Fibroblast of villous mesenchyme (primary cell): ENCODE measurements around the gene PCDHA6. TPM values are rescaled to one million over a fixed set of nuclear protein-coding genes. Genes with fewer than 3 reads are reported as not detected.
A peak's percentile ranks its signal among the peaks of the same experiment; 100 is the strongest.
"Not testable (repeated sequence)": the region's sequence is repeated elsewhere in the genome, so short reads cannot be mapped to it uniquely, and the experiment has no call there.

Source experiments
- DNase-seq: peaks from one replicate; pipeline ENCODE4 v3.0.0-alpha.2; 2010; ENCODE audit warnings: low read depth
- H3K4me3 ChIP-seq: 2 replicates; pipeline ENCODE4 v1.5.1; 2011; ENCODE audit warnings: low read depth, mild to moderate bottlenecking, low read length
- CTCF ChIP-seq: IDR thresholded peaks from 2 replicates; pipeline ENCODE4 v1.5.1; 2012; ENCODE audit warnings: low read depth, mild to moderate bottlenecking, low read length; ENCODE audit not compliant: insufficient read depth
- total RNA-seq: library from RNA; depleted of rRNA; stranded (reverse); fragments of >200 nt; gene quantifications from 2 replicates; pipeline ENCODE4 v1.2.3, GENCODE V29; 2012

PCDHA6 gene
- total RNA-seq, 1 donor = 0.43 TPM

- no peak for DNase-seq
- H3K4me3 ChIP-seq = no peak within 1 kb of the TSS
- peak; percentile 35 for TF ChIP-seq CTCF
Observed at GRCh38 chr5:140840978-140841962, 13.5 kb downstream of the PCDHA6 start, which contains the start of gene PCDHA8. Gene PCDHA8, plus strand, starts transcription at chr5:140841187. Its CDS starts 135 bp downstream, at chr5:140841322.

DNA sequence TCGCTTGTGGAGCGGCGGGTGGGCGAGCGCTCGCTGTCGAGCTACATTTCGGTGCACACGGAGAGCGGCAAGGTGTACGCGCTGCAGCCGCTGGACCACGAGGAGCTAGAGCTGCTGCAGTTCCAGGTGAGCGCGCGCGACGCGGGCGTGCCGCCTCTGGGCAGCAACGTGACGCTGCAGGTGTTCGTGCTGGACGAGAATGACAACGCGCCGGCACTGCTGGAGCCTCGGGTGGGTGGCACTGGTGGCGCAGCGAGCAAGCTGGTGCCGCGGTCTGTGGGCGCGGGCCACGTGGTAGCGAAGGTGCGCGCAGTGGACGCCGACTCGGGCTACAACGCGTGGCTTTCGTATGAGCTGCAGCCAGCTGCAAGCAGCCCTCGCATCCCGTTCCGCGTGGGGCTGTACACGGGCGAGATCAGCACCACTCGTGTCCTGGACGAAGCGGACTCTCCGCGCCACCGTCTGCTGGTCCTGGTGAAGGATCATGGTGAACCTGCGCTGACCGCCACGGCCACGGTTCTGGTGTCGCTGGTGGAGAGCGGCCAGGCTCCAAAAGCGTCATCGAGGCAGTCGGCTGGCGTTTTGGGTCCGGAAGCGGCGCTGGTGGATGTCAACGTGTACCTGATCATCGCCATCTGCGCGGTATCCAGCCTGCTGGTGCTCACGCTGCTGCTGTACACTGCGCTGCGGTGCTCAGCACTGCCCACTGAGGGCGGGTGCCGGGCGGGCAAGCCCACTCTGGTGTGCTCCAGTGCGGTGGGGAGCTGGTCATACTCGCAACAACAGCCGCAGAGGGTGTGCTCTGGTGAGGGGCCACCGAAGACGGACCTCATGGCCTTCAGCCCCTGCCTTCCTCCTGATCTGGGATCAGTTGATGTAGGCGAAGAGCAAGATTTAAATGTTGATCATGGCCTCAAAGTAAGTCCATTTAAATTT is 15.3 kb downstream of the PCDHA6 start:
- TF ChIP-seq CTCF = no peak
- DNase-seq = no peak
- H3K4me3 ChIP-seq = no peak overlapping the region

- not testable (repeated sequence) for DNase-seq, H3K4me3 ChIP-seq
Observed at GRCh38 chr5:140848139-140849102, 20.7 kb downstream of the PCDHA6 start, which contains the start of gene PCDHA9. Gene PCDHA9, plus strand, starts transcription at chr5:140848382. Its CDS starts 114 bp downstream, at chr5:140848496.

DNA sequence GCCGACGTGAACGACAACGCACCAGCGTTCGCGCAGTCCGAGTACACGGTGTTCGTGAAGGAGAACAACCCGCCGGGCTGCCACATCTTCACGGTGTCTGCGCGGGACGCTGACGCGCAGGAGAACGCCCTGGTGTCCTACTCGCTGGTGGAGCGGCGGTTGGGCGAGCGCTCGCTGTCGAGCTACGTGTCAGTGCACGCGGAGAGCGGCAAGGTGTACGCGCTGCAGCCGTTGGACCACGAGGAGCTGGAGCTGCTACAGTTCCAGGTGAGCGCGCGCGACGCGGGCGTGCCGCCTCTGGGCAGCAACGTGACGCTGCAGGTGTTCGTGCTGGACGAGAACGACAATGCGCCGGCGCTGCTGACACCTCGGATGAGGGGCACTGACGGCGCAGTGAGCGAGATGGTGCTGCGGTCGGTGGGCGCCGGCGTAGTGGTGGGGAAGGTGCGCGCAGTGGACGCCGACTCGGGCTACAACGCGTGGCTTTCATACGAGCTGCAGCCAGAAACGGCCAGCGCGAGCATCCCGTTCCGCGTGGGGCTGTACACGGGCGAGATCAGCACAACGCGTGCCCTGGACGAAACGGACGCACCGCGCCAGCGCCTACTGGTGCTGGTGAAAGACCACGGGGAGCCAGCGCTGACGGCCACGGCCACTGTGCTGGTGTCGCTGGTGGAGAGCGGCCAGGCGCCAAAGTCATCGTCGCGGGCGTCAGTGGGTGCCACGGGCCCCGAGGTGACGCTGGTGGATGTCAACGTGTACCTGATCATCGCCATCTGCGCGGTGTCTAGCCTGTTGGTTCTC is 22.3 kb downstream of the PCDHA6 start:
- H3K4me3 ChIP-seq, DNase-seq: not testable (repeated sequence)

DNA sequence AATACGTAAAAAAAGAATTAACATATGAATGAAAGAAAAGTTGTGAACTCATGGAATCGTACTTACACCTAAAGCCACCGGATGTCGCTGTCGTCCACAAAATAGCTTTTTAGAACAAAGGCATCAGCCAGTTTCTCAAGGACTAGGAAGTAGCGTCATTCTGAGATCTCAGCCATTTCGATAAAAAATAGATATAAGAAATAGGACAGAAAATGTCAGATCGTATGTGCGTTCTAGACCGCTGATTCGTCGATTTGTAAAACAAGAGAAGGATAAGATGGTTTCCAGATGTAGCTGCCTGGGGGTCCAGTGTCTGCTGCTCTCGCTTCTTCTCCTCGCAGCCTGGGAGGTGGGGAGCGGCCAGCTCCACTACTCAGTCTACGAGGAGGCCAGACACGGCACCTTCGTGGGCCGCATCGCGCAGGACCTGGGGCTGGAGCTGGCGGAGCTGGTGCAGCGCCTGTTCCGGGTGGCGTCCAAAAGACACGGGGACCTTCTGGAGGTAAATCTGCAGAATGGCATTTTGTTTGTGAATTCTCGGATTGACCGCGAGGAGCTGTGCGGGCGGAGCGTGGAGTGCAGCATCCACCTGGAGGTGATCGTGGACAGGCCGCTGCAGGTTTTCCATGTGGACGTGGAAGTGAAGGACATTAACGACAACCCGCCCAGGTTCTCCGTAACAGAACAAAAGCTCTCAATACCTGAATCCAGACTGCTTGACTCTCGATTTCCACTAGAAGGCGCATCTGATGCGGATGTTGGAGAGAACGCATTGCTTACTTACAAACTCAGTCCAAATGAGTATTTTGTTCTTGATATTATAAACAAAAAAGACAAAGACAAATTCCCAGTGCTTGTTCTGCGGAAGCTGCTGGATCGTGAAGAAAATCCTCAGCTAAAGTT is 28.3 kb downstream of the PCDHA6 start, which contains the start of gene PCDHA10:
Gene PCDHA10 (plus strand): TSS at position 126 of the 903 bp plus-strand sequence. CDS start 152 bp downstream, at position 278.
- peak; percentile 5 for DNase-seq
- peak; percentile 8 for TF ChIP-seq CTCF
- H3K4me3 ChIP-seq = no peak within 1 kb of the TSS

GRCh38 chr5:140857177-140857986 is 29.6 kb downstream of the PCDHA6 start:
- no peak for TF ChIP-seq CTCF
- H3K4me3 ChIP-seq = no peak overlapping the region
- DNase-seq = no peak
